Tibial nerve (tissue), 4 donors: ENCODE results near the gene PRRG1. TPM values are rescaled to one million over a fixed set of nuclear protein-coding genes. Genes with fewer than 3 reads are reported as not detected.

ENCODE experiments used
- DNase-seq, 2 donors: peaks; one replicate each; pipeline ENCODE4 v3.0.0-alpha.2; 2019; ENCODE audit warnings: low spot score in 2 of 2
- H3K27ac ChIP-seq, 4 donors: fragments of 200-600 bp; sonication (generic) in 3 of 4; one replicate each; pipeline ENCODE4 v1.5.1; 2017 to 2019; ENCODE audit warnings: mild to moderate bottlenecking in 1 of 4
- H3K27me3 ChIP-seq, 2 donors: fragments of 200-600 bp; sonication (generic) in 1 of 2; one replicate each; pipeline versions ENCODE4 v1.5.1 to v1.6.0; 2017 to 2019
- H3K36me3 ChIP-seq, 3 donors: fragments of 200-600 bp; sonication (generic); one replicate each; pipeline ENCODE4 v1.5.1; 2018 to 2019
- H3K4me1 ChIP-seq, 4 donors: fragments of 200-600 bp; sonication (generic) in 3 of 4; one replicate each; pipeline ENCODE4 v1.5.1; 2017 to 2019
- H3K4me3 ChIP-seq, 4 donors: fragments of 200-600 bp; sonication (generic) in 3 of 4; one replicate each; pipeline ENCODE4 v1.5.1; 2017 to 2019; ENCODE audit warnings: mild to moderate bottlenecking in 1 of 4, moderate library complexity in 1 of 4
- H3K9me3 ChIP-seq, 4 donors: fragments of 200-600 bp; sonication (generic) in 3 of 4; one replicate each; pipeline ENCODE4 v1.5.1; 2017 to 2019
- EP300 ChIP-seq, 2 donors: sonication (generic); formaldehyde crosslinking; IDR thresholded peaks; one replicate each; pipeline ENCODE4 v1.6.1; 2017; ENCODE audit warnings: antibody characterized with exemption in 2 of 2, mild to moderate bottlenecking in 1 of 2
- POLR2A ChIP-seq, 2 donors: fragments of 450-650 bp; IDR thresholded peaks; one replicate each; pipeline ENCODE4 v1.6.1; 2017; ENCODE audit warnings: antibody characterized with exemption in 2 of 2, mild to moderate bottlenecking in 2 of 2, moderate library complexity in 2 of 2
- WGBS, 2 donors: methylation state at CpG; one replicate each; pipeline ENCODE4 v1.1.5; 2018; 5-methylcytosine and 5-hydroxymethylcytosine counted together
- total RNA-seq, 4 donors: library from RNA; depleted of rRNA; stranded (reverse); fragments of >200 nt; gene quantifications; one replicate each; pipeline ENCODE4 v1.1.0, GENCODE V29; 2016
- TF ChIP-seq, protein P1 (sequence below), 5 experiments: fragments of 200-600 bp in 3 of 5; fragments of 450-650 bp in 2 of 5; sonication (generic) in 3 of 5; IDR thresholded peaks; one replicate each; pipeline ENCODE4 v1.5.1; 2016 to 2019; ENCODE audit warnings: antibody characterized with exemption in 5 of 5, mild to moderate bottlenecking in 3 of 5, moderate library complexity in 2 of 5

The PRRG1 gene
- total RNA-seq, 4 donors from 2014 or later, result 15.5 to 21.3 (median 18.4) TPM

DNA sequence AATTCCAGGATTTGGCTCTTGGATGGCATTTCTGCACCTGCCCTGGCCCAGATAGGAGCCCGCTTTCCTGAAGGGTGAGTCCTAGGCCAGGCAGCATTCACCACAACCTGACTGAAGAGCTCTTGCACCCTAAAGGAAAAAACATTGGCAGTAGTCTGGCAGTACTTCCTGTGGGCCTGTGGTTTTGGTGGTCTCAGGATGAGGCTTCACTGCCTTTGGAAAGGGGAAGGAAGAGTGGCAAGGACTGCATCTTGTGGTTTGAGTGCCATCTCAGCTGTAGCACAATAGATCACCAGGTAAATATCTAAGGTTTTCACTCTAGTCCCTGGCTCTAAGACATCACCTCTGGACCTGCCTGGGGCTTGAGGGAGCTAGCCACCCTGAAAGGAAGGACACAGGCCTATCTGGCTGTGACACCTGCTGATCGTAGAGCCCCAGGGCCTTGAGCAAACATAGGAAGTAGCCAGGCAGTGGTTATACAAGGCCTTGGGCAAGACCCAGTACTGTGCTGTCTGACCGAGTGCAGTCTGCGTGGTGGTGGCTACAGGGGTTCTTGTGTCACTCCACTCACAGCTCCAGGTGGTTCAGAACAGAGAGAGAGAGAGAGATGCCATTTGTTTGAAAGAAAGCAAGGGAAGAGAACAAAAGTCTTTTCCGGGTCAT lies 28.5 kb upstream of the PRRG1 start:
- Histone ChIP-seq H3K27me3 (no peaks in the 10 kb centered on the region), H3K4me3 (no peak overlapping the region), H3K9me3 (no peaks in the 10 kb centered on the region), H3K27ac (no peak overlapping the region), H3K4me1 (no peaks in the 10 kb centered on the region), H3K36me3 (no peaks in the 10 kb centered on the region)
- no peak for DNase-seq
- TF ChIP-seq EP300 (IDR thresholded peaks at IDR 0.05) (no peak), POLR2A (IDR thresholded peaks at IDR 0.05) (no peak)
- TF ChIP-seq, protein P1, sequence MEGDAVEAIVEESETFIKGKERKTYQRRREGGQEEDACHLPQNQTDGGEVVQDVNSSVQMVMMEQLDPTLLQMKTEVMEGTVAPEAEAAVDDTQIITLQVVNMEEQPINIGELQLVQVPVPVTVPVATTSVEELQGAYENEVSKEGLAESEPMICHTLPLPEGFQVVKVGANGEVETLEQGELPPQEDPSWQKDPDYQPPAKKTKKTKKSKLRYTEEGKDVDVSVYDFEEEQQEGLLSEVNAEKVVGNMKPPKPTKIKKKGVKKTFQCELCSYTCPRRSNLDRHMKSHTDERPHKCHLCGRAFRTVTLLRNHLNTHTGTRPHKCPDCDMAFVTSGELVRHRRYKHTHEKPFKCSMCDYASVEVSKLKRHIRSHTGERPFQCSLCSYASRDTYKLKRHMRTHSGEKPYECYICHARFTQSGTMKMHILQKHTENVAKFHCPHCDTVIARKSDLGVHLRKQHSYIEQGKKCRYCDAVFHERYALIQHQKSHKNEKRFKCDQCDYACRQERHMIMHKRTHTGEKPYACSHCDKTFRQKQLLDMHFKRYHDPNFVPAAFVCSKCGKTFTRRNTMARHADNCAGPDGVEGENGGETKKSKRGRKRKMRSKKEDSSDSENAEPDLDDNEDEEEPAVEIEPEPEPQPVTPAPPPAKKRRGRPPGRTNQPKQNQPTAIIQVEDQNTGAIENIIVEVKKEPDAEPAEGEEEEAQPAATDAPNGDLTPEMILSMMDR (IDR thresholded peaks at IDR 0.05), result no peak
- 82 to 100% methylated on average over 4 to 5 of the region's 5 CpGs for WGBS, 2 donors

DNA sequence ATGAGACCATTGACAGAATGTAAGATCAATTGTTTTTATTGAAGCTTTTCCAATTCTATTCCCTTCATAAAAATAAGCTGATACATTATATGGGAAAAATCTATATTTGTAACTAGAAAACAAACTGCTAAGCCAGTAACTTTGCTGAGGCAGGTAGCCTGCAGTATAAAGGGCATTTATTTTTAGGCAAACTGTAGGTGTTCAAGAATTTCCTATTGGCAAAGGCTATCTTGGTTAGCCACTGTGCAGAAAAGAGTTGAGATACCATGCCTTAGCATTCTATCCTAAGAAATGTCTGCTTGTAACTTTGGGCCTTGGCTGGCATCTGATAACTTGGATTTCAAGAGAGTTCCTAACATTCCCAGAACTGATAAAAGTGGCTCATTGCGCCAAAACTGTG lies 18.5 kb upstream of the PRRG1 start:
- peaks cover 0 to 9% of the 10 kb centered on the region in 2 donors for H3K27me3 ChIP-seq
- H3K27ac ChIP-seq, result no peak overlapping the region
- 46 to 78% methylated on average over 1 of the region's 1 CpG for WGBS, 2 donors
- H3K9me3 ChIP-seq, result no peaks in the 10 kb centered on the region
- H3K4me3 ChIP-seq, result no peak overlapping the region
- TF ChIP-seq EP300 (IDR thresholded peaks at IDR 0.05), result no peak
- no peak for TF ChIP-seq POLR2A (IDR thresholded peaks at IDR 0.05)
- no peak for DNase-seq
- no peaks in the 10 kb centered on the region for H3K36me3 ChIP-seq
- H3K4me1 ChIP-seq, result no peaks in the 10 kb centered on the region

DNA sequence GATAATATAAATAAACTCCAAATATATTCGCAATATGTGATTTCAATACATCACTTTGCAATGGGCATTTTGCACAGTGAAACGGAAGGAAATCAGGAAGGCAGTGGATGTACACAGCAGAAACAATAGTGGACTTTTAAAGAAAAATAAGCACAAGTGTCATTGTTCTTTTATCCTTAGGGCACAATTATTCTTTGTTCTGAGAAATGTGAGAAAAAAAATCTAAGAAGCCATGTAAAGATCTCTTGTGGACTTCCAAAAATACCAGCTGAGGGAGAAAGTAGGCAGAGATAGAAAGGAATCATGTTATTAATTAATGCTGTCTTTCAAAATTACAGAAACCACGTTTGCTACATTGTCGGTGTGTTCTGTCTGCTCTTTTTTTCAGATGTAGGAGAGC lies 17.6 kb upstream of the PRRG1 start:
- Histone ChIP-seq H3K27ac (no peak overlapping the region), H3K4me1 (no peaks in the 10 kb centered on the region), H3K36me3 (no peaks in the 10 kb centered on the region), H3K4me3 (no peak overlapping the region), H3K27me3 (peaks cover 0 to 9% of the 10 kb centered on the region in 2 donors), H3K9me3 (no peaks in the 10 kb centered on the region)
- 26 to 28% methylated on average over 4 of the region's 4 CpGs for WGBS, 2 donors
- TF ChIP-seq EP300 (IDR thresholded peaks at IDR 0.05) (no peak), POLR2A (IDR thresholded peaks at IDR 0.05) (no peak)
- TF ChIP-seq, protein P1 (IDR thresholded peaks at IDR 0.05), result no peak
- no peak for DNase-seq

DNA sequence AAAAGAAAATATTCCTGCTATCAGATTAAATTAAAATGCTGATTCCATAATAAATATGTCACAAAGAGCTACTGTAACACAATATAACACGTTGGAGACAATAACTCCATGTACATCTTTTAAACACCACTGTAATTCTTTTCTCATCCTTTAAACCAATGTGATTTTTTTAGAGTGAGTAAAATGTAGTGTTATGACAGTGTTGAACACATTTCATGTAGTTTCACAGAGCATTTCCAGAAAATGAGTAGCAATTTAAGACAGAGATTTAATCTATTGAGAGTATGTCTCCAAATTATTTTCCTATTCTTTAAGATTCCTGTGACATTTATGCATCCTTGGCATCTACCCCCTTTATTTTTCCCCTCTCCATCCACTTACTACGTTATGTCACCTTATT lies 17.1 kb upstream of the PRRG1 start:
- no peak for DNase-seq
- no peak overlapping the region for H3K27ac ChIP-seq
- WGBS, 2 donors, result 28 to 37% methylated on average over 2 of the region's 2 CpGs

DNA sequence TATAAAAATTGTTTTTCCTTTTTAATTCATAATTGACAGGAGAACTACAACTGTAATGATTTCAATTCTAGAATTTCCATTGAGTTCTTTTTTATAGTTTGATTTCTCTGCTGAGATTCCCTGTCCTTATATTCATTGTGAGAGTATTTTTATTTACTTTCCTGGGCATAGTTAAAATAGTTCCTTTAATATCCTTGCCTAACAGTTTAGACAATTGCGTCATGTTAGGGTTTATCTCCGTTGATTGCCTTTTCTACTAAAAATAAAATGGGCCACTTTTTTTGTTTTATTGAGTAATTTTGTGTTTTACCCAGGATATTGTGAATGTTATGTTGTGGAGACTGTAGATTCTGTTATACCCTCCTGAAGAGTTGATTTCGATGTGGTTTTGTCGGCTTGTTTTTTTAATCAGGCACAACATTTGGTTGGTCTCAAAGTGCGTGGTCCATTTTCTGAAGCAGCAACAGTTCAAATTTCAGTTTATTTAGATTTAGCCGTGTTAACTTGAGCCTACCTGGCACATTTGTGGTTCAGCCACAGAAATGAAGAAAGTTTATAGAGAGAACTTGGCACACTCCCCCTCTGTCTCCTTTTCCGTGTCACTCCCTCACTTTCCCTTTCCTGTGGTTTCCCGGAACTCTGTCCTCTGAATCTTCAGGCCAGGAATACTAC lies 16.0 kb upstream of the PRRG1 start:
- Histone ChIP-seq H3K36me3 (no peaks in the 10 kb centered on the region), H3K27ac (no peak overlapping the region), H3K27me3 (peaks cover 0 to 9% of the 10 kb centered on the region in 2 donors), H3K4me1 (no peaks in the 10 kb centered on the region), H3K9me3 (no peaks in the 10 kb centered on the region), H3K4me3 (no peak overlapping the region)
- WGBS, 2 donors, result 71 to 85% methylated on average over 8 of the region's 8 CpGs
- TF ChIP-seq POLR2A (IDR thresholded peaks at IDR 0.05) (no peak), EP300 (IDR thresholded peaks at IDR 0.05) (no peak)
- TF ChIP-seq, protein P1 (IDR thresholded peaks at IDR 0.05), result no peak
- no peak for DNase-seq

More for the DNA sequence above, 17.1 kb upstream of the PRRG1 start:
- Histone ChIP-seq H3K36me3 (no peaks in the 10 kb centered on the region), H3K4me3 (no peak overlapping the region), H3K27me3 (peaks cover 0 to 9% of the 10 kb centered on the region in 2 donors), H3K4me1 (no peaks in the 10 kb centered on the region), H3K9me3 (no peaks in the 10 kb centered on the region)
- no peak for TF ChIP-seq POLR2A (IDR thresholded peaks at IDR 0.05)
- TF ChIP-seq, protein P1 (IDR thresholded peaks at IDR 0.05), result no peak
- no peak for TF ChIP-seq EP300 (IDR thresholded peaks at IDR 0.05)
